KMS-11 (cell line): ENCODE results near the gene MRPS18A.

ENCODE experiments used
- H2AFZ ChIP-seq: fragments of 200-600 bp; sonication (generic); 2 replicates; pipeline ENCODE4 v1.6.1; 2016; ENCODE audit warnings: antibody characterized with exemption, mixed run types, low read depth
- H3K27ac ChIP-seq: fragments of 200-600 bp; sonication (generic); 2 replicates; pipeline ENCODE4 v1.6.1; 2016; ENCODE audit warnings: mild to moderate bottlenecking, mixed run types
- H3K27me3 ChIP-seq: fragments of 200-600 bp; sonication (generic); 2 replicates; pipeline ENCODE4 v1.6.1; 2017; ENCODE audit warnings: mild to moderate bottlenecking, low read depth, mixed run types, moderate library complexity; ENCODE audit not compliant: insufficient read depth
- H3K36me3 ChIP-seq: fragments of 200-600 bp; sonication (generic); 2 replicates; pipeline ENCODE4 v1.6.1; 2017; ENCODE audit warnings: mild to moderate bottlenecking, mixed run types; ENCODE audit not compliant: insufficient read depth
- H3K4me1 ChIP-seq: fragments of 200-600 bp; sonication (generic); 2 replicates; pipeline ENCODE4 v1.6.1; 2016; ENCODE audit warnings: mild to moderate bottlenecking, low read depth, mixed run types; ENCODE audit not compliant: poor library complexity, severe bottlenecking
- H3K4me2 ChIP-seq: fragments of 200-600 bp; sonication (generic); 2 replicates; pipeline ENCODE4 v1.7.0; 2016; ENCODE audit warnings: mild to moderate bottlenecking, mixed run types
- H3K4me3 ChIP-seq: fragments of 200-600 bp; sonication (generic); IDR thresholded peaks from 2 replicates; pipeline ENCODE4 v1.6.1; 2017; ENCODE audit warnings: low read depth, low read length, mixed read lengths; ENCODE audit not compliant: insufficient read depth
- H3K79me2 ChIP-seq: fragments of 200-600 bp; sonication (generic); 2 replicates; pipeline ENCODE4 v1.6.1; 2016; ENCODE audit warnings: low read depth, mixed run types; ENCODE audit not compliant: insufficient read depth
- H3K9ac ChIP-seq: fragments of 200-600 bp; sonication (generic); 2 replicates; pipeline ENCODE4 v1.6.1; 2016; ENCODE audit warnings: mild to moderate bottlenecking, mixed run types
- H4K20me1 ChIP-seq: fragments of 200-600 bp; sonication (generic); 2 replicates; pipeline ENCODE4 v1.6.1; 2016; ENCODE audit warnings: mild to moderate bottlenecking, mixed run types; ENCODE audit not compliant: insufficient read depth
- TF ChIP-seq, protein P1 (sequence below): fragments of 200-600 bp; sonication (generic); conservative IDR thresholded peaks from 2 replicates; pipeline ENCODE4 v1.6.1; 2017; ENCODE audit warnings: low read depth, mild to moderate bottlenecking, antibody characterized with exemption, low read length, moderate library complexity, mixed read lengths

Gene MRPS18A

DNA sequence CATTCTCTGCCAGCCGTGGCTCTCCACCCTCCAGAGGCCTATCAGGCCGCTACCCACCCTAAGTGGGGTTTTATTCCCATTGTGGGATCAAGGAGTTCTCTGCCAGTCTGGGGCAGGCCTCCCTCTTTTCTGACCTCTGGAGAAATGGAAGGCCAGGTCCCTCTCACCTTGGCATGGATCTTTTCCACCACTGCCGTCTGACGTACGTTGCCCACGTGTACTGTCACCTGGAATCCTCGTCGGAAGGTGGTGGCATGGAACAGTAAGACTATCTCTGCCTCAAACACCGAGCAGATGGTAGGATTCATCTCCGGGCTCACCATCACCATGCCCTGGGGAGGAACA, 65.8 kb downstream of the MRPS18A start:
- H3K36me3 ChIP-seq = no peaks in the 10 kb centered on the region; the same call in 1 of the 2 replicates

More for the DNA sequence above, 65.8 kb downstream of the MRPS18A start:
- TF ChIP-seq, protein P1, sequence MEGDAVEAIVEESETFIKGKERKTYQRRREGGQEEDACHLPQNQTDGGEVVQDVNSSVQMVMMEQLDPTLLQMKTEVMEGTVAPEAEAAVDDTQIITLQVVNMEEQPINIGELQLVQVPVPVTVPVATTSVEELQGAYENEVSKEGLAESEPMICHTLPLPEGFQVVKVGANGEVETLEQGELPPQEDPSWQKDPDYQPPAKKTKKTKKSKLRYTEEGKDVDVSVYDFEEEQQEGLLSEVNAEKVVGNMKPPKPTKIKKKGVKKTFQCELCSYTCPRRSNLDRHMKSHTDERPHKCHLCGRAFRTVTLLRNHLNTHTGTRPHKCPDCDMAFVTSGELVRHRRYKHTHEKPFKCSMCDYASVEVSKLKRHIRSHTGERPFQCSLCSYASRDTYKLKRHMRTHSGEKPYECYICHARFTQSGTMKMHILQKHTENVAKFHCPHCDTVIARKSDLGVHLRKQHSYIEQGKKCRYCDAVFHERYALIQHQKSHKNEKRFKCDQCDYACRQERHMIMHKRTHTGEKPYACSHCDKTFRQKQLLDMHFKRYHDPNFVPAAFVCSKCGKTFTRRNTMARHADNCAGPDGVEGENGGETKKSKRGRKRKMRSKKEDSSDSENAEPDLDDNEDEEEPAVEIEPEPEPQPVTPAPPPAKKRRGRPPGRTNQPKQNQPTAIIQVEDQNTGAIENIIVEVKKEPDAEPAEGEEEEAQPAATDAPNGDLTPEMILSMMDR = no peak
- Histone ChIP-seq H4K20me1 (no peaks in the 10 kb centered on the region), H3K27me3 (no peaks in the 10 kb centered on the region), H3K4me2 (no peak overlapping the region), H3K9ac (no peak overlapping the region), H3K27ac (no peak overlapping the region), H2AFZ (no peak overlapping the region), H3K79me2 (0 out of 2 replicates have a peak, but pooled peaks cover under 1% of the 10 kb centered on the region), H3K4me1 (peaks cover 8% of the 10 kb centered on the region), H3K4me3 (no peak overlapping the region)
